ENCODE measurements around the gene TNXB.

- TF ChIP-seq CTCF (conservative IDR thresholded peaks at IDR 0.05; ENCODE audit: low read length) (no peak), EZH2phosphoT487 (IDR thresholded peaks at IDR 0.05; ENCODE audit: borderline replicate concordance) (no peak)
These were observed 6.5 kb upstream of the TNXB start for GRCh38 chr6:32115623-32116022.
